Hematopoietic multipotent progenitor cell treated with erythropoietin and hydrocortisone succinate and interleukin-3 and kit ligand, for 8 days (in vitro differentiated cells): ENCODE data around the gene FGF1.

Source experiments
- DNase-seq: peaks from one replicate; pipeline ENCODE4 v3.0.0-alpha.2; 2015

FGF1 gene

GRCh38 chr5:142609142-142609541, 76.7 kb downstream of the FGF1 start:
- no peak for DNase-seq

GRCh38 chr5:142608081-142608480, 77.8 kb downstream of the FGF1 start:
- no peak for DNase-seq

- DNase-seq, result no peak
Observed at GRCh38 chr5:142605611-142606010, 80.3 kb downstream of the FGF1 start.

GRCh38 chr5:142602720-142603245, 83.1 kb downstream of the FGF1 start:
- DNase-seq, result no peak

GRCh38 chr5:142601432-142601831, 84.5 kb downstream of the FGF1 start:
- DNase-seq, result no peak

GRCh38 chr5:142600611-142601358, 85.1 kb downstream of the FGF1 start:
- no peak for DNase-seq

GRCh38 chr5:142600092-142600491, 85.8 kb downstream of the FGF1 start:
- no peak for DNase-seq

GRCh38 chr5:142598338-142598700, 87.6 kb downstream of the FGF1 start:
- DNase-seq, result no peak

GRCh38 chr5:142597546-142598337, 88.1 kb downstream of the FGF1 start:
- peak; percentile 54 for DNase-seq

GRCh38 chr5:142597025-142597424, 88.9 kb downstream of the FGF1 start:
- DNase-seq, result no peak

- DNase-seq, result no peak
Observed at GRCh38 chr5:142592365-142592764, 93.5 kb downstream of the FGF1 start.

- DNase-seq, result no peak
Observed at GRCh38 chr5:142590451-142591231, 95.2 kb downstream of the FGF1 start.

GRCh38 chr5:142589720-142590119, 96.2 kb downstream of the FGF1 start:
- no peak for DNase-seq

- peak; percentile 52 for DNase-seq
Observed at GRCh38 chr5:142587354-142587965, 98.4 kb downstream of the FGF1 start.

- DNase-seq, result no peak
Observed at GRCh38 chr5:142586552-142586951, 99.3 kb downstream of the FGF1 start.

GRCh38 chr5:142585451-142585850, 100.4 kb downstream of the FGF1 start:
- no peak for DNase-seq

- DNase-seq, result no peak
Observed at GRCh38 chr5:142584891-142585290, 101.0 kb downstream of the FGF1 start.

- no peak for DNase-seq
Observed at GRCh38 chr5:142578161-142578830, 107.6 kb downstream of the FGF1 start.

GRCh38 chr5:142576804-142577203, 109.1 kb downstream of the FGF1 start:
- no peak for DNase-seq

GRCh38 chr5:142576303-142576702, 109.6 kb downstream of the FGF1 start:
- DNase-seq, result no peak

- peak; percentile 49 for DNase-seq
Observed at GRCh38 chr5:142572006-142572405, 113.9 kb downstream of the FGF1 start.

GRCh38 chr5:142571371-142571770, 114.5 kb downstream of the FGF1 start:
- no peak for DNase-seq
